RWPE2 (cell line): ENCODE measurements around the gene TRPM1.

Source experiments
- ATAC-seq: fragments of 200-7000 bp; cut with Tn5 transposase; 3 replicates; pipeline ENCODE4 v1.9.1; 2021; ENCODE audit warnings: low read depth
- DNase-seq: peaks from one replicate; pipeline ENCODE4 v3.0.0-alpha.2; 2020; ENCODE audit warnings: low spot score
- H3K27ac ChIP-seq: fragments of 450-650 bp; 2 replicates; pipeline ENCODE4 v1.5.1; 2017; ENCODE audit warnings: mild to moderate bottlenecking; ENCODE audit not compliant: poor library complexity, severe bottlenecking
- H3K27me3 ChIP-seq: fragments of 250-450 bp; sonication (Bioruptor Pico); 2 replicates; pipeline ENCODE4 v1.5.1; 2021; ENCODE audit warnings: mild to moderate bottlenecking, moderate library complexity; ENCODE audit not compliant: insufficient read depth, poor library complexity, severe bottlenecking
- H3K36me3 ChIP-seq: fragments of 250-450 bp; sonication (Bioruptor Pico); 2 replicates; pipeline ENCODE4 v1.5.1; 2020; ENCODE audit warnings: low read depth, mild to moderate bottlenecking, moderate library complexity
- H3K4me1 ChIP-seq: fragments of 250-450 bp; sonication (Bioruptor Pico); 2 replicates; pipeline ENCODE4 v1.5.1; 2021; ENCODE audit warnings: mild to moderate bottlenecking, moderate library complexity; ENCODE audit not compliant: insufficient read depth, poor library complexity, severe bottlenecking
- H3K4me3 ChIP-seq: fragments of 250-450 bp; sonication (Bioruptor Pico); 2 replicates; pipeline ENCODE4 v1.5.1; 2021; ENCODE audit warnings: mild to moderate bottlenecking, moderate library complexity; ENCODE audit not compliant: severe bottlenecking
- H3K9me3 ChIP-seq: fragments of 250-450 bp; sonication (Bioruptor Pico); 2 replicates; pipeline ENCODE4 v1.5.1; 2021; ENCODE audit warnings: mild to moderate bottlenecking, moderate library complexity; ENCODE audit not compliant: severe bottlenecking
- CTCF ChIP-seq: fragments of 450-650 bp; IDR thresholded peaks from one replicate; pipeline ENCODE4 v1.5.1; 2017; ENCODE audit warnings: mild to moderate bottlenecking, moderate library complexity; ENCODE audit not compliant: poor library complexity, severe bottlenecking

The TRPM1 gene

GRCh38 chr15:30991255-30992235, 110.0 kb downstream of the TRPM1 start, which contains the start of gene MTMR10:
MTMR10 (minus strand) TSS chr15:30991628; CDS start chr15:30991506, 122 bp downstream.
- DNase-seq (peak; percentile 79), ATAC-seq (peak; percentile 94)
- H3K9me3 ChIP-seq: no peaks in the 10 kb centered on the region
- peak within 1 kb of the TSS; percentile 94 for H3K4me3 ChIP-seq
- TF ChIP-seq CTCF: peak; percentile 2
- no peaks in the 10 kb centered on the region for H3K27me3 ChIP-seq
- peaks cover 9% of the 10 kb centered on the region for H3K4me1 ChIP-seq
- H3K36me3 ChIP-seq: 0 out of 2 replicates have a peak, but pooled peaks cover 5% of the 10 kb centered on the region
- peak within 1 kb of the TSS; percentile 68 for H3K27ac ChIP-seq

- Histone ChIP-seq H3K9me3 (no peaks in the 10 kb centered on the region), H3K4me3 (peak overlapping the region; percentile 94), H3K4me1 (peaks cover 9% of the 10 kb centered on the region), H3K27ac (peak overlapping the region; percentile 68), H3K27me3 (no peaks in the 10 kb centered on the region), H3K36me3 (0 out of 2 replicates have a peak, but pooled peaks cover 5% of the 10 kb centered on the region)
- ATAC-seq (no peak), DNase-seq (no peak)
- no peak for TF ChIP-seq CTCF
Observed at GRCh38 chr15:30990446-30991254, 110.9 kb downstream of the TRPM1 start.

- Histone ChIP-seq H3K9me3 (no peaks in the 10 kb centered on the region), H3K27me3 (no peaks in the 10 kb centered on the region), H3K4me3 (peak overlapping the region; percentile 94), H3K36me3 (0 out of 2 replicates have a peak, but pooled peaks cover 5% of the 10 kb centered on the region), H3K4me1 (peaks cover 9% of the 10 kb centered on the region), H3K27ac (no peak overlapping the region)
- ATAC-seq: no peak
- no peak for DNase-seq
- peak; percentile 13 for TF ChIP-seq CTCF
Observed at GRCh38 chr15:30990036-30990435, 111.5 kb downstream of the TRPM1 start.

GRCh38 chr15:30985081-30985531, 116.4 kb downstream of the TRPM1 start:
- no peak overlapping the region for H3K27ac ChIP-seq
- H3K27me3 ChIP-seq: no peaks in the 10 kb centered on the region
- peak; percentile 45; the same call in 2 of the 3 replicates for ATAC-seq
- H3K36me3 ChIP-seq: peaks cover 29% of the 10 kb centered on the region; the same call in 1 of the 2 replicates
- TF ChIP-seq CTCF: no peak
- no peak for DNase-seq
- H3K4me3 ChIP-seq: no peak overlapping the region
- H3K9me3 ChIP-seq: no peaks in the 10 kb centered on the region
- peaks cover 5% of the 10 kb centered on the region for H3K4me1 ChIP-seq
